Keratinocyte (primary cell): Measurements from ENCODE around the gene OR2H2. TPM values are rescaled to one million over a fixed set of nuclear protein-coding genes. Genes with fewer than 3 reads are reported as not detected.

Experiments
- DNase-seq: peaks from one replicate; pipeline ENCODE4 v3.0.0-alpha.2; 2011; ENCODE audit warnings: low read depth, missing footprints, low spot score
- FAIRE-seq: peaks from 2 replicates; lab custom pipeline; 2011; peaks lifted over from hg19 to GRCh38; lab: Jason Lieb, UNC
- H2AFZ ChIP-seq: 2 replicates; pipeline ENCODE4 v1.6.0; 2012; ENCODE audit warnings: low read length, control low read depth, inconsistent platforms; ENCODE audit not compliant: control insufficient read depth
- H3K27ac ChIP-seq: 2 replicates; pipeline ENCODE4 v1.5.1; 2011; ENCODE audit warnings: low read length; ENCODE audit not compliant: control insufficient read depth, insufficient read depth
- H3K27me3 ChIP-seq: 3 replicates; pipeline ENCODE4 v1.6.0; 2011; ENCODE audit warnings: low read length; ENCODE audit not compliant: control insufficient read depth, insufficient read depth; ENCODE audit errors: extremely low read depth
- H3K36me3 ChIP-seq, 2 experiments: 2 replicates in 1 of 2; 3 replicates in 1 of 2; pipeline ENCODE4 v1.5.1; 2011; ENCODE audit warnings: low read length in 2 of 2, mild to moderate bottlenecking in 1 of 2; ENCODE audit not compliant: control insufficient read depth in 2 of 2, insufficient read depth in 2 of 2; ENCODE audit errors: extremely low read depth in 1 of 2
- H3K4me1 ChIP-seq: 3 replicates; pipeline ENCODE4 v1.5.1; 2011; ENCODE audit warnings: low read length; ENCODE audit not compliant: control insufficient read depth, insufficient read depth; ENCODE audit errors: extremely low read depth
- H3K4me2 ChIP-seq: 3 replicates; pipeline ENCODE4 v1.6.0; 2011; ENCODE audit warnings: low read depth, low read length; ENCODE audit not compliant: control insufficient read depth, insufficient read depth; ENCODE audit errors: extremely low read depth
- H3K4me3 ChIP-seq, 3 experiments: fragments of 200-600 bp in 1 of 3; sonication (generic) in 1 of 3; 2 replicates in 2 of 3; 3 replicates in 1 of 3; pipeline ENCODE4 v1.5.1; 2011 to 2016; ENCODE audit warnings: low read length in 3 of 3, mild to moderate bottlenecking in 3 of 3, control low read depth in 2 of 3, inconsistent platforms in 1 of 3, low read depth in 1 of 3, mixed read lengths in 1 of 3, mixed run types in 1 of 3, moderate library complexity in 1 of 3; ENCODE audit not compliant: control insufficient read depth in 2 of 3, insufficient read depth in 2 of 3; ENCODE audit errors: extremely low read depth in 1 of 3
- H3K79me2 ChIP-seq: 2 replicates; pipeline ENCODE4 v1.6.0; 2012; ENCODE audit warnings: low read length; ENCODE audit not compliant: control insufficient read depth, insufficient read depth
- H3K9ac ChIP-seq: 3 replicates; pipeline ENCODE4 v1.6.0; 2011; ENCODE audit warnings: low read length; ENCODE audit not compliant: control insufficient read depth, insufficient read depth; ENCODE audit errors: extremely low read depth
- H3K9me1 ChIP-seq: 3 replicates; pipeline ENCODE4 v1.6.0; 2011; ENCODE audit warnings: low read length; ENCODE audit not compliant: control insufficient read depth, insufficient read depth; ENCODE audit errors: extremely low read depth
- H3K9me3 ChIP-seq: 2 replicates; pipeline ENCODE4 v1.5.1; 2012; ENCODE audit warnings: low read depth, low read length; ENCODE audit not compliant: control insufficient read depth
- H4K20me1 ChIP-seq: 3 replicates; pipeline ENCODE4 v1.6.0; 2011; ENCODE audit warnings: low read length; ENCODE audit not compliant: control insufficient read depth, insufficient read depth; ENCODE audit errors: extremely low read depth
- EZH2 ChIP-seq: IDR thresholded peaks from one replicate; pipeline ENCODE4 v1.6.1; 2012; ENCODE audit warnings: inconsistent platforms, mild to moderate bottlenecking, low read length, moderate library complexity
- dilution Hi-C: fragments of 300-500 bp; cut with MboI; formaldehyde crosslinking; loops from one replicate; pipeline ENCODE4 v1.7.0; 2020; ENCODE audit warnings: low sequenced_read_pairs; ENCODE audit not compliant: extremely low pct_ligation_motif_present
- polyA plus RNA-seq, 5 experiments: library from polyadenylated mRNA; depleted of rRNA in 3 of 5; stranded (reverse) in 3 of 5; stranded (forward) in 1 of 5; unstranded in 1 of 5; fragments of >200 nt; gene quantifications; 1 replicate in 1 of 5; 2 replicates in 3 of 5; 3 replicates in 1 of 5; pipeline versions ENCODE4 v1.2.1 to v1.2.3, GENCODE V29; 2011 to 2012; ENCODE audit warnings: missing spikeins in 2 of 5, low read depth in 1 of 5, low replicate concordance in 1 of 5
- TF ChIP-seq, protein P1 (sequence below), 3 experiments: IDR thresholded peaks in 1 of 3; conservative IDR thresholded peaks in 1 of 3; optimal IDR thresholded peaks in 1 of 3; 2 replicates in 2 of 3; 3 replicates in 1 of 3; pipeline versions ENCODE3 to v1.5.1; 2011; ENCODE audit warnings: low read length in 3 of 3, mild to moderate bottlenecking in 3 of 3, moderate library complexity in 2 of 3, control low read depth in 1 of 3, inconsistent platforms in 1 of 3; ENCODE audit not compliant: insufficient read depth in 2 of 3; ENCODE audit errors: extremely low read depth in 1 of 3

Gene OR2H2
- polyA plus RNA-seq, 1 donor (not counting 4 experiments of a cell fraction or from before 2014, with no cell fraction given) = not detected

DNA sequence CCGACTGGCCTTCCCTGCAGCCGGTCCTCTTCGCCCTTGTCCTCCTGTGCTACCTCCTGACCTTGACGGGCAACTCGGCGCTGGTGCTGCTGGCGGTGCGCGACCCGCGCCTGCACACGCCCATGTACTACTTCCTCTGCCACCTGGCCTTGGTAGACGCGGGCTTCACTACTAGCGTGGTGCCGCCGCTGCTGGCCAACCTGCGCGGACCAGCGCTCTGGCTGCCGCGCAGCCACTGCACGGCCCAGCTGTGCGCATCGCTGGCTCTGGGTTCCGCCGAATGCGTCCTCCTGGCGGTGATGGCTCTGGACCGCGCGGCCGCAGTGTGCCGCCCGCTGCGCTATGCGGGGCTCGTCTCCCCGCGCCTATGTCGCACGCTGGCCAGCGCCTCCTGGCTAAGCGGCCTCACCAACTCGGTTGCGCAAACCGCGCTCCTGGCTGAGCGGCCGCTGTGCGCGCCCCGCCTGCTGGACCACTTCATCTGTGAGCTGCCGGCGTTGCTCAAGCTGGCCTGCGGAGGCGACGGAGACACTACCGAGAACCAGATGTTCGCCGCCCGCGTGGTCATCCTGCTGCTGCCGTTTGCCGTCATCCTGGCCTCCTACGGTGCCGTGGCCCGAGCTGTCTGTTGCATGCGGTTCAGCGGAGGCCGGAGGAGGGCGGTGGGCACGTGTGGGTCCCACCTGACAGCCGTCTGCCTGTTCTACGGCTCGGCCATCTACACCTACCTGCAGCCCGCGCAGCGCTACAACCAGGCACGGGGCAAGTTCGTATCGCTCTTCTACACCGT is 31.5 kb upstream of the OR2H2 start:
- Histone ChIP-seq H3K27me3 (peaks cover 26% of the 10 kb centered on the region), H2AFZ (peak overlapping the region; percentile 27), H3K27ac (no peak overlapping the region), H3K79me2 (no peaks in the 10 kb centered on the region), H3K4me3 (peak overlapping the region in 2 of 3 experiments; percentile 11 to 24), H3K4me1 (peaks cover 3% of the 10 kb centered on the region), H4K20me1 (no peaks in the 10 kb centered on the region), H3K4me2 (peak overlapping the region; percentile 65), H3K9me1 (no peaks in the 10 kb centered on the region), H3K9me3 (no peaks in the 10 kb centered on the region), H3K36me3 (no peaks in the 10 kb centered on the region), H3K9ac (no peak overlapping the region)
- TF ChIP-seq, protein P1, sequence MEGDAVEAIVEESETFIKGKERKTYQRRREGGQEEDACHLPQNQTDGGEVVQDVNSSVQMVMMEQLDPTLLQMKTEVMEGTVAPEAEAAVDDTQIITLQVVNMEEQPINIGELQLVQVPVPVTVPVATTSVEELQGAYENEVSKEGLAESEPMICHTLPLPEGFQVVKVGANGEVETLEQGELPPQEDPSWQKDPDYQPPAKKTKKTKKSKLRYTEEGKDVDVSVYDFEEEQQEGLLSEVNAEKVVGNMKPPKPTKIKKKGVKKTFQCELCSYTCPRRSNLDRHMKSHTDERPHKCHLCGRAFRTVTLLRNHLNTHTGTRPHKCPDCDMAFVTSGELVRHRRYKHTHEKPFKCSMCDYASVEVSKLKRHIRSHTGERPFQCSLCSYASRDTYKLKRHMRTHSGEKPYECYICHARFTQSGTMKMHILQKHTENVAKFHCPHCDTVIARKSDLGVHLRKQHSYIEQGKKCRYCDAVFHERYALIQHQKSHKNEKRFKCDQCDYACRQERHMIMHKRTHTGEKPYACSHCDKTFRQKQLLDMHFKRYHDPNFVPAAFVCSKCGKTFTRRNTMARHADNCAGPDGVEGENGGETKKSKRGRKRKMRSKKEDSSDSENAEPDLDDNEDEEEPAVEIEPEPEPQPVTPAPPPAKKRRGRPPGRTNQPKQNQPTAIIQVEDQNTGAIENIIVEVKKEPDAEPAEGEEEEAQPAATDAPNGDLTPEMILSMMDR (optimal IDR thresholded peaks at IDR 0.05 in 1 of 3, IDR thresholded peaks at IDR 0.05 in 1 of 3, conservative IDR thresholded peaks at IDR 0.05 in 1 of 3; ENCODE audit: extremely low read depth in 1 of 3, insufficient read depth in 2 of 3, low read length in 3 of 3) = peak in 2 of 3 experiments; percentile 16 to 24
- peak; percentile 74 for TF ChIP-seq EZH2
- FAIRE-seq (no peak), DNase-seq (no peak)
- dilution Hi-C loops = no loop called here

DNA sequence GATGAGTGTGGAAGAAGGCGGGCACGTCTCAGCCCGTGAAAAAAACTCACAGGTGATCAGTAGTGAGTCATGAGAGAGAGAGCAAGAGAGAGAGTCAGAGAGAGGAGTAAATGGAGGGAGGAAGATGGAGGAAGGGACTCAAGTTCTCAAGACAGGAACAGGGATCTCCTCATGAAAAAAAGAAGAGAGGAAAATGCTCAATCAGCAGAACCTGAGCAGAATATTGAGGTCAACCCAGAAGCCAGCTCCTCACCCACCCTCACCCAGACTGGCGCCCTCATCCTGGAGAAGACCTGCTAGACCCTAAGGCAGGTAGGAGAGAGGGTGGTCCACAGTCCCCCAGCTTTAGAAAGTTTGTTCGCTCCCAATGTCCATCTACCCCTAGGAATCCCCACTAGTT is 30.2 kb upstream of the OR2H2 start:
- FAIRE-seq = no peak
- H3K9ac ChIP-seq = no peak overlapping the region

More for the DNA sequence above, 30.2 kb upstream of the OR2H2 start:
- no peak overlapping the region for H3K4me3 ChIP-seq
- no peak overlapping the region for H3K27ac ChIP-seq
- no peaks in the 10 kb centered on the region for H3K36me3 ChIP-seq
- no peak for DNase-seq
- peaks cover 3% of the 10 kb centered on the region for H3K4me1 ChIP-seq
- peaks cover 30% of the 10 kb centered on the region for H3K27me3 ChIP-seq
- H3K4me2 ChIP-seq = no peak overlapping the region
- TF ChIP-seq EZH2 = no peak
- TF ChIP-seq, protein P1 (optimal IDR thresholded peaks at IDR 0.05 in 1 of 3, IDR thresholded peaks at IDR 0.05 in 1 of 3, conservative IDR thresholded peaks at IDR 0.05 in 1 of 3; ENCODE audit: extremely low read depth in 1 of 3, insufficient read depth in 2 of 3, low read length in 3 of 3) = no peak
- H3K9me1 ChIP-seq = no peaks in the 10 kb centered on the region
- dilution Hi-C loops = no loop called here
- H2AFZ ChIP-seq = no peak overlapping the region
- no peaks in the 10 kb centered on the region for H4K20me1 ChIP-seq
- H3K9me3 ChIP-seq = no peaks in the 10 kb centered on the region
- no peaks in the 10 kb centered on the region for H3K79me2 ChIP-seq
